ENCODE measurements around the gene KCNJ16.

The KCNJ16 gene

GRCh38 chr17:70099294-70099693, 24.3 kb downstream of the KCNJ16 start:
- in situ Hi-C loops (cut with MboI; ENCODE audit: low sequenced_read_pairs, unreplicated experiment), result no loop called here
- no peak for DNase-seq (ENCODE audit: low spot score)
- TF ChIP-seq CTCF (IDR thresholded peaks at IDR 0.05; ENCODE audit: borderline replicate concordance, control extremely low read depth, extremely low read depth, insufficient read depth, missing control alignments), result no peak

- in situ Hi-C loops (cut with MboI; ENCODE audit: low sequenced_read_pairs, unreplicated experiment), result no loop called here
- DNase-seq (ENCODE audit: low spot score), result no peak
These were observed 24.9 kb downstream of the KCNJ16 start for GRCh38 chr17:70099884-70100283.

GRCh38 chr17:70100983-70101382, 26.0 kb downstream of the KCNJ16 start:
- in situ Hi-C loops (cut with MboI; ENCODE audit: low sequenced_read_pairs, unreplicated experiment), result no loop called here
- TF ChIP-seq CTCF (IDR thresholded peaks at IDR 0.05; ENCODE audit: borderline replicate concordance, control extremely low read depth, extremely low read depth, insufficient read depth, missing control alignments), result no peak
- no peak for DNase-seq (ENCODE audit: low spot score)

More at GRCh38 chr17:70099884-70100283, 24.9 kb downstream of the KCNJ16 start:
- TF ChIP-seq CTCF (IDR thresholded peaks at IDR 0.05; ENCODE audit: borderline replicate concordance, control extremely low read depth, extremely low read depth, insufficient read depth, missing control alignments), result no peak

GRCh38 chr17:70102531-70102930, 27.5 kb downstream of the KCNJ16 start:
- TF ChIP-seq CTCF (IDR thresholded peaks at IDR 0.05; ENCODE audit: borderline replicate concordance, control extremely low read depth, extremely low read depth, insufficient read depth, missing control alignments), result no peak
- in situ Hi-C loops (cut with MboI; ENCODE audit: low sequenced_read_pairs, unreplicated experiment), result no loop called here
- DNase-seq (ENCODE audit: low spot score), result no peak

GRCh38 chr17:70104791-70105523, 29.9 kb downstream of the KCNJ16 start:
- DNase-seq (ENCODE audit: low spot score), result no peak
- in situ Hi-C loops (cut with MboI; ENCODE audit: low sequenced_read_pairs, unreplicated experiment), result no loop called here
- TF ChIP-seq CTCF (IDR thresholded peaks at IDR 0.05; ENCODE audit: borderline replicate concordance, control extremely low read depth, extremely low read depth, insufficient read depth, missing control alignments), result no peak

GRCh38 chr17:70105641-70106040, 30.6 kb downstream of the KCNJ16 start:
- in situ Hi-C loops (cut with MboI; ENCODE audit: low sequenced_read_pairs, unreplicated experiment), result no loop called here
- no peak for TF ChIP-seq CTCF (IDR thresholded peaks at IDR 0.05; ENCODE audit: borderline replicate concordance, control extremely low read depth, extremely low read depth, insufficient read depth, missing control alignments)

More at GRCh38 chr17:70105641-70106040, 30.6 kb downstream of the KCNJ16 start:
- no peak for DNase-seq (ENCODE audit: low spot score)
